Measurements from ENCODE around the gene ITGA5. TPM values are rescaled to one million over a fixed set of nuclear protein-coding genes. Genes with fewer than 3 reads are reported as not detected.
A peak's percentile ranks its signal among the peaks of the same experiment; 100 is the strongest.

ITGA5 gene
- total RNA-seq, 1 experiment from 2014 or later, result 35.9 TPM

GRCh38 chr12:54376596-54376995 is 42.5 kb downstream of the ITGA5 start:
- Histone ChIP-seq H3K9me3 (ENCODE audit: low read length) (no peaks in the 10 kb centered on the region), H3K4me1 (ENCODE audit: insufficient read depth, low read length) (peaks cover 33% of the 10 kb centered on the region), H2AFZ (ENCODE audit: low read length) (no peak overlapping the region), H3K79me2 (ENCODE audit: low read length) (no peaks in the 10 kb centered on the region), H4K20me1 (ENCODE audit: low read length) (no peaks in the 10 kb centered on the region), H3K9me2 (replicated peaks; ENCODE audit: low read length) (no peaks in the 10 kb centered on the region), H3K36me3 (ENCODE audit: low read depth, low read length) (no peaks in the 10 kb centered on the region), H3K27ac (ENCODE audit: low read length) (no peak overlapping the region), H3K27me3 (ENCODE audit: low read length) (no peaks in the 10 kb centered on the region), H3K9ac (ENCODE audit: low read length) (no peak overlapping the region), H3K4me2 (ENCODE audit: low read length) (no peak overlapping the region), H3K4me3 (ENCODE audit: low read length) (no peak overlapping the region), H3F3A (ENCODE audit: low read length, unreplicated experiment) (no peaks in the 10 kb centered on the region)
- POLR2A ChIA-PET (ENCODE audit: unreplicated experiment), result no interaction called here
- no TSS peak for BruUV-seq (replicated peaks)
- DNase-seq, result no peak
- CTCF ChIA-PET, result no interaction called here
- no peak for TF ChIP-seq EZH2 (IDR thresholded peaks at IDR 0.05; ENCODE audit: low read length, unreplicated experiment)
- TF ChIP-seq CTCF (conservative IDR thresholded peaks at IDR 0.05; ENCODE audit: low read depth, low read length), result no peak
- TF ChIP-seq EZH2phosphoT487 (IDR thresholded peaks at IDR 0.05; ENCODE audit: borderline replicate concordance, low read length), result no peak
- intact Hi-C loops (cut with micrococcal nuclease), result no loop called here
- ATAC-seq, result no peak

GRCh38 chr12:54375259-54375579 is 43.8 kb downstream of the ITGA5 start:
- Histone ChIP-seq H3K4me2 (ENCODE audit: low read length) (no peak overlapping the region), H3K36me3 (ENCODE audit: low read depth, low read length) (no peaks in the 10 kb centered on the region), H3K9ac (ENCODE audit: low read length) (peak overlapping the region; percentile 67; the same call in 1 of the 2 replicates)

More at GRCh38 chr12:54375259-54375579, 43.8 kb downstream of the ITGA5 start:
- Histone ChIP-seq H3K9me2 (replicated peaks; ENCODE audit: low read length) (no peaks in the 10 kb centered on the region), H3K9me3 (ENCODE audit: low read length) (no peaks in the 10 kb centered on the region), H3K27ac (ENCODE audit: low read length) (peak overlapping the region; percentile 90), H3K4me1 (ENCODE audit: insufficient read depth, low read length) (peaks cover 36% of the 10 kb centered on the region), H4K20me1 (ENCODE audit: low read length) (no peaks in the 10 kb centered on the region), H3K4me3 (ENCODE audit: low read length) (no peak overlapping the region), H3K79me2 (ENCODE audit: low read length) (no peaks in the 10 kb centered on the region), H3K27me3 (ENCODE audit: low read length) (no peaks in the 10 kb centered on the region), H3F3A (ENCODE audit: low read length, unreplicated experiment) (no peaks in the 10 kb centered on the region), H2AFZ (ENCODE audit: low read length) (no peak overlapping the region)
- ChIA-PET CTCF (no interaction called here), POLR2A (ENCODE audit: unreplicated experiment) (no interaction called here)
- intact Hi-C loops (cut with micrococcal nuclease), result no loop called here
- DNase-seq, result no peak
- no TSS peak for BruUV-seq (replicated peaks)
- no peak for ATAC-seq
- TF ChIP-seq CTCF (conservative IDR thresholded peaks at IDR 0.05; ENCODE audit: low read depth, low read length) (no peak), EZH2 (IDR thresholded peaks at IDR 0.05; ENCODE audit: low read length, unreplicated experiment) (no peak), EZH2phosphoT487 (IDR thresholded peaks at IDR 0.05; ENCODE audit: borderline replicate concordance, low read length) (no peak)
